C4-2B (cell line): ENCODE results near the gene ZNF853.

ENCODE experiments used
- H3K27ac ChIP-seq: fragments of 450-650 bp; 2 replicates; pipeline ENCODE4 v1.5.1; 2017
- CTCF ChIP-seq: fragments of 450-650 bp; conservative IDR thresholded peaks from 2 replicates; pipeline ENCODE4 v1.5.1; 2017; ENCODE audit warnings: mild to moderate bottlenecking
- ZFX ChIP-seq: fragments of 450-650 bp; IDR thresholded peaks from 2 replicates; pipeline ENCODE4 v1.6.1; 2017

ZNF853 gene

DNA sequence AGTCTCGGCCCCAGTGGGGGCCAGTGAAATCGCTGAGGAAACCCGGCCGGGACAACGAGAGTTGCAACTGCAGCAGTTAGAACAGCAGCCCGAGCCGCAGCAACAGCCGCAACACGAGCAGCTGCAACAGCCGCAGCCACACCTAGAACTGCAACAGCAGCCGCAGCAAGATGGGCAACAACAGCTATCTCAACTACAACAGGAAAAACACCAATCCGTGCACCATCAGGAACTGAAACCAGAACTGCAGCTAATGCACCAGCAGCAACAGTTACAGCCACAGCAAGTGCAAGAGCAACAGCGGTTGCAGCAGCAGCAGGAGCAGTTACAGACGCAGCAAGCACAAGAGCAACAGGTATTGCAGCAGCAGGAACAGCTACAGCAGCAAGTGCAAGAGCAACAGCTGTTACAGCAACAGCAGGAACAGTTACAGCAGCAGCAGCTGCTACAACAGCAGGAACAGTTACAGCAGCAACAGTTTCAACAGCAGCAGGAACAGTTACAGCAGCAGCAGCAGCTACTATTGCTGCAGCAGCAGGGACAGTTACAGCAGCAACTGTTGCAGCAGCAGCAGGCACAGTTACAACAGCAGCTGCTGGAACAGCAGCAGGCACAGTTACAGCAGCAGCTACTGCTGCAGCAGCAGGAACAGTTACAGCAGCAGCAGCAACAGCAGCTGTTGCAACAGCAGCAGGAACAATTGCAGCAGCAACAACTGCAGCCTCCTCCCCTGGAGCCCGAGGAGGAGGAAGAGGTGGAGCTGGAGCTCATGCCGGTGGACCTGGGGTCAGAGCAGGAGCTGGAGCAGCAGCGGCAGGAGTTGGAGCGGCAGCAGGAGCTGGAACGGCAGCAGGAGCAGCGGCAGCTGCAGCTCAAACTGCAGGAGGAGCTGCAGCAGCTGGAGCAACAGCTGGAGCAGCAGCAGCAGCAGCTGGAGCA, 6.1 kb downstream of the ZNF853 start:
- TF ChIP-seq CTCF: no peak
- no peak for TF ChIP-seq ZFX
- no peak overlapping the region for H3K27ac ChIP-seq

DNA sequence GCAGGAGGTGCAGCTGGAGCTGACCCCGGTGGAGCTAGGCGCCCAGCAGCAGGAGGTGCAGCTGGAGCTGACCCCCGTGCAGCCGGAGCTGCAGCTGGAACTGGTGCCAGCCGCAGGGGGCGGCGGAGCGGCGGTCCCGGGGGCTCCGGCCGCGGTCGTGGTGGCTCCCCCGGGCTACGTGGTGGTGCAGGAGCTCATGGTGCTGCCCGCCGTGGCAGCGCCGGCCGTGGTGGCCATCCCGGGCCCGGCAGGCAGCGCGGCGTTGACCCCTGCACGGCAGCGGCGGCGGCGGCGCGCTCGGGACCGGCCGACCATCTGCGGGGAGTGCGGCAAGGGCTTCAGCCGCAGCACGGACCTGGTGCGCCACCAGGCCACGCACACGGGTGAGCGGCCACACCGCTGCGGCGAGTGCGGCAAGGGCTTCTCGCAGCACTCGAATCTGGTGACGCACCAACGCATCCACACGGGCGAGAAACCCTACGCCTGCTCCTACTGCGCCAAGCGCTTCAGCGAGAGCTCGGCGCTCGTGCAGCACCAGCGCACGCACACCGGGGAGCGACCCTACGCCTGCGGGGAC, 6.8 kb downstream of the ZNF853 start:
- no peak for TF ChIP-seq CTCF
- TF ChIP-seq ZFX: no peak
- no peak overlapping the region for H3K27ac ChIP-seq

DNA sequence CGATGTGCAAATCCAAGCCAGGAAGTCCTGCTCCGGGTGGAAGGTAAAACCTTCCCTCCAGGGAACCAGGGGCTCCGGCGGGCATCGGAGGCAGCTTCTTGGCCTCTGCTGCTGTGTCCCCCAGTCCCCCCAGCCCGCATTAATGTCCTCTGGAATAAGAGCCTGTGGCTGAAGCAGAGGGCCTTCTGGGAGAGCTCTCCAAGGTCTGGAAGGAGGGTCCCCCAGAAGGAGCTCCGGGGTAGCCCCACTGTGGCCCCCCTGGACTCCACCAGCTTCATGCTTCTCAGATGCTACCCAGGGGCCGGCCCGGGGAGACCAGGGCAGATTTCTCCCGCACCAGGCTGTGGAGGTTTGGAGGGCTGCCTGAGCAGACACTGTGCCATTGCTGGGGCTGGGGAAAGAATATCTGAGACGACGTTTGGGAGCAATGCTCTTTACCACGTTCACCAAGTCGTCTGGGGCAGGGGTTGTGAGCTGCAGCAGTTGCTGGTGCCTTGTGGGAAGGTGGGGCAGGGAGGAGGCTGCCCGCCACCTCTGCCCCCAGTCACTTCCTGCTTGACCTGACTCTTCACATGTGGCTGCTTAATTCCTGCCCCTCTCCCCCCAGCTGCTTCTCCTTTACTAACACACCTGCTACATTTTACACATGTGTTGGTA, 8.3 kb downstream of the ZNF853 start:
- no peak for TF ChIP-seq ZFX
- no peak for TF ChIP-seq CTCF
- no peak overlapping the region for H3K27ac ChIP-seq

- no peak overlapping the region for H3K27ac ChIP-seq
- TF ChIP-seq ZFX (no peak), CTCF (no peak)
Measured at GRCh38 chr7:6624246-6624611, 8.8 kb downstream of the ZNF853 start.

DNA sequence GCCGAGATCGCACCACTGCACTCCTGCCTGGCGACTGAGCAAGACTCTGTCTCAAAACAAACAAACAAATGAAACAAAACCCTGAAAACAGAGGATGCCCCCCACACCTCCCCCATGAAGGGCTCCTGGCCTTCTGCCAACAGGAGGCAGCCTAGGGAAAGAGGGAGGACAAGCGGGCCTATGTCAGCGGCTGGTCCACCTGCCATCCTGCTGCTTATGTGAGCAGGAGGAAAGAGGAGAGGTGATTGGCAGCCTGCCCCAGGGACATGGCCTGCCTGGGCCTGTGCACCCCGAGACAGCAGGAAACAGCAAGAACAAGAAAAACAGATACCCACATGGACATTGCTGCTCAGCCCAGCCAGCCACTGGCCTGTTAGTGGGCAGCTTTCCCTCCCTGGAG, 12.6 kb downstream of the ZNF853 start:
- TF ChIP-seq CTCF (no peak), ZFX (no peak)
- no peak overlapping the region for H3K27ac ChIP-seq

- H3K27ac ChIP-seq: peak overlapping the region; percentile 58
- no peak for TF ChIP-seq CTCF
- peak; percentile 25; the same call in 1 of the 2 replicates for TF ChIP-seq ZFX
Measured at GRCh38 chr7:6630007-6630849, 14.8 kb downstream of the ZNF853 start.
